Thyroid gland (tissue), 4 donors: ENCODE results near the gene BANP. TPM values are rescaled to one million over a fixed set of nuclear protein-coding genes. Genes with fewer than 3 reads are reported as not detected.

Source experiments
- DNase-seq, 2 donors: peaks; one replicate each; pipeline ENCODE4 v3.0.0-alpha.2; 2019
- H3K27ac ChIP-seq, 3 donors: fragments of 200-600 bp; sonication (generic); 1 replicate in 2 of 3; 2 replicates in 1 of 3; pipeline ENCODE4 v1.5.1; 2016 to 2019; ENCODE audit warnings: mild to moderate bottlenecking in 1 of 3, moderate library complexity in 1 of 3
- H3K27me3 ChIP-seq: fragments of 200-600 bp; sonication (generic); one replicate; pipeline ENCODE4 v1.5.1; 2019
- H3K36me3 ChIP-seq, 2 donors: fragments of 200-600 bp; sonication (generic); one replicate each; pipeline ENCODE4 v1.5.1; 2016 to 2019
- H3K4me1 ChIP-seq, 2 donors: fragments of 200-600 bp; sonication (generic); one replicate each; pipeline ENCODE4 v1.5.1; 2017 to 2019
- H3K4me3 ChIP-seq, 3 donors: fragments of 200-600 bp; sonication (generic); replicated peaks in 1 of 3; 1 replicate in 2 of 3; 2 replicates in 1 of 3; pipeline ENCODE4 v1.5.1; 2016; ENCODE audit warnings: mild to moderate bottlenecking in 1 of 3
- H3K9me3 ChIP-seq: fragments of 200-600 bp; sonication (generic); one replicate; pipeline ENCODE4 v1.5.1; 2017
- POLR2A ChIP-seq, 2 donors: fragments of 450-650 bp; IDR thresholded peaks; one replicate each; pipeline ENCODE4 v1.6.1; 2017; ENCODE audit warnings: antibody characterized with exemption in 2 of 2, mild to moderate bottlenecking in 2 of 2, moderate library complexity in 1 of 2
- WGBS, 2 donors: methylation state at CpG; one replicate each; pipeline ENCODE4 v1.1.5; 2017; 5-methylcytosine and 5-hydroxymethylcytosine counted together
- intact Hi-C: fragments of 100-400 bp; cut with DNase I; formaldehyde crosslinking; loops from one replicate; pipeline ENCODE4 v1.15.1; 2023
- total RNA-seq, 4 donors: library from RNA; depleted of rRNA; stranded (reverse); fragments of >200 nt; gene quantifications; one replicate each; pipeline ENCODE4 v1.2.3, GENCODE V29; 2016
- TF ChIP-seq, protein P1 (sequence below), 6 experiments: fragments of 200-600 bp in 3 of 6; fragments of 450-650 bp in 3 of 6; sonication (generic) in 3 of 6; IDR thresholded peaks; one replicate each; pipeline ENCODE4 v1.5.1; 2016 to 2019; ENCODE audit warnings: antibody characterized with exemption in 6 of 6, mild to moderate bottlenecking in 2 of 6, inconsistent platforms in 1 of 6, moderate library complexity in 1 of 6

Gene BANP
- total RNA-seq, 4 donors from 2014 or later, result 22.8 to 42.7 (median 29.8) TPM

DNA sequence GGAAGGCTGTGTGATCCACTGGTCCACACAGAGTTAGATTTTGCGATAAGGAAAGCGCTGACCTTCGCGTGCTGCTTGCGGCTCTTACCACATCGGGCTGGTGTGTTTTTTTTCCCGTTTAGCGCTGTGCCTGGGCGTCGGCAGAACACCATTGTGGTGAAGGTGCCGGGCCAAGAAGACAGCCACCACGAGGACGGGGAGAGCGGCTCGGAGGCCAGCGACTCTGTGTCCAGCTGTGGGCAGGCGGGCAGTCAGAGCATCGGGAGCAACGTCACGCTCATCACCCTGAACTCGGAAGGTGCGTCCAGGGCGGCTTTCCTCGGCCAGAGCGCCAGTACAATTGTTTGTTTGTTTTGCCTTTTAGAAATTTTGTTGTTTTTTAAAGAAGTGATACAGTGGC lies 54.7 kb downstream of the BANP start:
- no peak for DNase-seq
- H3K27ac ChIP-seq, result no peak overlapping the region
- intact Hi-C loops, result no loop called here
- 94 to 96% methylated on average over 25 of the region's 25 CpGs for WGBS, 2 donors
- H3K9me3 ChIP-seq, result no peaks in the 10 kb centered on the region
- H3K4me3 ChIP-seq, result no peak overlapping the region
- TF ChIP-seq, protein P1, sequence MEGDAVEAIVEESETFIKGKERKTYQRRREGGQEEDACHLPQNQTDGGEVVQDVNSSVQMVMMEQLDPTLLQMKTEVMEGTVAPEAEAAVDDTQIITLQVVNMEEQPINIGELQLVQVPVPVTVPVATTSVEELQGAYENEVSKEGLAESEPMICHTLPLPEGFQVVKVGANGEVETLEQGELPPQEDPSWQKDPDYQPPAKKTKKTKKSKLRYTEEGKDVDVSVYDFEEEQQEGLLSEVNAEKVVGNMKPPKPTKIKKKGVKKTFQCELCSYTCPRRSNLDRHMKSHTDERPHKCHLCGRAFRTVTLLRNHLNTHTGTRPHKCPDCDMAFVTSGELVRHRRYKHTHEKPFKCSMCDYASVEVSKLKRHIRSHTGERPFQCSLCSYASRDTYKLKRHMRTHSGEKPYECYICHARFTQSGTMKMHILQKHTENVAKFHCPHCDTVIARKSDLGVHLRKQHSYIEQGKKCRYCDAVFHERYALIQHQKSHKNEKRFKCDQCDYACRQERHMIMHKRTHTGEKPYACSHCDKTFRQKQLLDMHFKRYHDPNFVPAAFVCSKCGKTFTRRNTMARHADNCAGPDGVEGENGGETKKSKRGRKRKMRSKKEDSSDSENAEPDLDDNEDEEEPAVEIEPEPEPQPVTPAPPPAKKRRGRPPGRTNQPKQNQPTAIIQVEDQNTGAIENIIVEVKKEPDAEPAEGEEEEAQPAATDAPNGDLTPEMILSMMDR (IDR thresholded peaks at IDR 0.05), result no peak
- no peak for TF ChIP-seq POLR2A (IDR thresholded peaks at IDR 0.05)
- peaks cover 7 to 9% of the 10 kb centered on the region in 2 donors for H3K4me1 ChIP-seq
- no peaks in the 10 kb centered on the region for H3K27me3 ChIP-seq
- no peaks in the 10 kb centered on the region for H3K36me3 ChIP-seq

DNA sequence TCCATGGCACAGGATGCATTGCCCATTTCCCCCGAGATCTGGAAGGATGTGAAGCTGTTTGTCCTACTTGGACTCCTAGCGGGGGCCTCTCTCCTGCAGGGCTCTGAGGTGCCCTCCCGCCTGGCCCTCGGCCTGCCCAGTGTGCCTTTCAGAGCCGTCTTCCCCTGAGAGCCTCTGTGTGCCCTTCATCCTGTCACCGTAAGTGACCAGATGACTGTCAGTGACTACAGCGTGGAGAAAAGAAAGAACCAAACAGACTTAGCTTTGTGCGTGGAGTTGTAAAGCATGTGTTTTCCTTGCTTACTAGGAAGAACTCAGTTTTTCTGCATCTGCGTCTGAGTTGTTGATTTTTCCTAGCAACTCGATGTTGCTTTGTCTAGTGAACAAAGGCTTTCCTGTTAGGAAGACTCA lies 56.1 kb downstream of the BANP start:
- Histone ChIP-seq H3K27me3 (no peaks in the 10 kb centered on the region), H3K27ac (no peak overlapping the region), H3K9me3 (no peaks in the 10 kb centered on the region), H3K36me3 (no peaks in the 10 kb centered on the region), H3K4me1 (peaks cover 7 to 9% of the 10 kb centered on the region in 2 donors), H3K4me3 (no peak overlapping the region)
- TF ChIP-seq POLR2A (IDR thresholded peaks at IDR 0.05), result no peak
- TF ChIP-seq, protein P1 (IDR thresholded peaks at IDR 0.05), result no peak
- 88 to 90% methylated on average over 10 of the region's 10 CpGs for WGBS, 2 donors
- DNase-seq, result no peak
- intact Hi-C loops, result no loop called here

DNA sequence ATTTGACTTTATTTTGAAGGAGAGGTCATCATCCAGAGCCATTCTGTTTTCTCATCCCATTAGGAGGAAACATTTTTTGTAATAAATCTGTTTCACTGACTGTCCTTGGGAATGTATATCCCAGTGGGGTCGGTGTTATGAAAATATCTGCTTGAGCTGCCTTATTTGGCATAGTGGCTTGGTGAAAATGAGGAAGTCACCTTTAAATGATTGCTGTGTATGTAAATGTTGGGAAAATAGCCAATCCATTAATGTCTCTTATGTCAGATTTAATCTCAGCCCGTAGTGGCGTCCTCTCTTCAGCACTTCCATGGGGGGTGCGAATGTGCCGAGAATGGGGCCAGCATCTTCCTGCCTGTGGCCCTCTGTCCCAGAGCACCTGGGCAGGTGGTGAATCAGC lies 57.6 kb downstream of the BANP start:
- TF ChIP-seq POLR2A (IDR thresholded peaks at IDR 0.05), result no peak
- TF ChIP-seq, protein P1 (IDR thresholded peaks at IDR 0.05), result no peak
- H3K36me3 ChIP-seq, result no peaks in the 10 kb centered on the region
- intact Hi-C loops, result no loop called here
- H3K27ac ChIP-seq, result no peak overlapping the region
- WGBS, 2 donors, result 89 to 92% methylated on average over 5 of the region's 5 CpGs
- no peak overlapping the region for H3K4me3 ChIP-seq
- H3K27me3 ChIP-seq, result no peaks in the 10 kb centered on the region
- DNase-seq, result no peak
- no peaks in the 10 kb centered on the region for H3K9me3 ChIP-seq
- peaks cover 13 to 18% of the 10 kb centered on the region in 2 donors for H3K4me1 ChIP-seq

DNA sequence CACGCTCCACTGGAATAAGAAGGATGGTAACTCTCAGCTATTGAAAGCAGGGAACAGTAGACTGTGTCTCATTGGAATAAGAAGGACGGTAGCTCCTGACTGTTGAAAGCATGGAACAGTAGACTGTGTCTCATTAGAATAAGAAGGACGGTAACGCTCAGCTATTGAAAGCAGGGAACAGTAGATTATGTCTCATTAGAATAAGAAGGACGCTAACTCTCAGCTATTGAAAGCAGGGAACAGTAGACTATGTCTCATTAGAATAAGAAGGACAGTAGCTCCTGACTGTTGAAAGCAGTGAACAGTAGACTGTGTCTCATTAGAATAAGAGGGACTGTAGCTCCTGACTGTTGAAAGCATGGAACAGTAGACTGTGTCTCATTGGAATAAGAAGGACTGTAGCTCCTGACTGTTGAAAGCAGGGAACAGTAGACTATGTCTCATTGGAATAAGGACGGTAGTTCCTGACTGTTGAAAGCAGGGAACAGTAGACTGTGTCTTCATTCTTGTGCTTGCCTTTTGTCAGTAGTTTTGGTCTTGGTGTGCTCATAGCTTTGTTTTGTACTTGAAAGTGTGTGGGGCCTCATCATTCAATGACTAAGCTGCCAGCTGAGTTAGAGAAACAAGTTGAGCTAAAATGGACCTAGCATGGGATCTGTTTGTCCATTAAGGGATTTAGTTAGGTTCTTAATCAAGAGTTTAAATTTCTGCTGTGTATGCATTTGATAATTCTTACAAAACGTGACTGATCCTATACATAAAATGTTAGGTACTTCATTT lies 58.5 kb downstream of the BANP start:
- H3K36me3 ChIP-seq, result no peaks in the 10 kb centered on the region
- intact Hi-C loops, result no loop called here
- no peaks in the 10 kb centered on the region for H3K27me3 ChIP-seq
- no peak for DNase-seq
- no peak overlapping the region for H3K4me3 ChIP-seq
- no peak overlapping the region for H3K27ac ChIP-seq
- TF ChIP-seq, protein P1 (IDR thresholded peaks at IDR 0.05), result no peak
- TF ChIP-seq POLR2A (IDR thresholded peaks at IDR 0.05), result no peak
- H3K4me1 ChIP-seq, result peaks cover 6 to 13% of the 10 kb centered on the region in 2 donors
- 89 to 94% methylated on average over 7 of the region's 7 CpGs for WGBS, 2 donors
- H3K9me3 ChIP-seq, result no peaks in the 10 kb centered on the region

DNA sequence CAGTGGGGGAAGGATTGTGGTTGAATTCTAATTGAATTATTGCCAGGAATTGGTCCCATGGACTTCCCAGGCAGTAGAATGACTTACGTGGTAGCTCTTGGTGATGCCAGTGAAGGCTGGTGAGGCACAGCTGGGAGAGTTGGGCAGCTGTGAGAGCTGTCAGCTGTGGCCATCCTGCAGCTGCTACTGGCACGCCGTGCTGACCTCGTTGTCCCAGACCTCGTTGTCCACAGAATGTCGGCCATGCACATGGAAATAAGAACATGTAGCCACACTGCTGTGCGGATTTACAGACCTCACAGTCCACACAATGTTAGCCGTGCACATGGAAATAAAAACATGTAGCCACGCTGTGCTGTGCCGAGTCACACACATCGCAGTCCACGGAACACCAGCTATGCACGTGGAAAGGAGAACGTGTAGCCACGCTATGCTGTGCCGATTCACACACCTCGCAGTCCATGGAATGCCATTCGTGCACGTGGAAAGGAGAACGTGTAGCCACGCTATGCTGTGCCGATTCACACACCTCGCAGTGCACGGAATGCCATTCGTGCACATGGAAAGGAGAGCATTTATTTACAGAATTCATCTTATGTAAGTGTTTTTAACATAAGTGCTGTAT lies 59.2 kb downstream of the BANP start:
- DNase-seq, result no peak
- no peak overlapping the region for H3K4me3 ChIP-seq
- no peaks in the 10 kb centered on the region for H3K36me3 ChIP-seq
- H3K27ac ChIP-seq, result no peak overlapping the region
- peaks cover 6 to 13% of the 10 kb centered on the region in 2 donors for H3K4me1 ChIP-seq
- no peaks in the 10 kb centered on the region for H3K9me3 ChIP-seq
- WGBS, 2 donors, result 88% methylated on average over 25 of the region's 25 CpGs
- intact Hi-C loops, result no loop called here
- H3K27me3 ChIP-seq, result no peaks in the 10 kb centered on the region
- TF ChIP-seq, protein P1 (IDR thresholded peaks at IDR 0.05), result no peak
- TF ChIP-seq POLR2A (IDR thresholded peaks at IDR 0.05), result no peak
